Stimulated activated naive CD8-positive, alpha-beta T cell treated with anti-CD3 and anti-CD28 coated beads, Interleukin-15, Interleukin-2, amounts not matched to agents 100 U/mL and 50 U/mL, for 24 hours (primary cell): ENCODE data around the gene MYCN.
"Not testable (repeated sequence)": the region's sequence is repeated elsewhere in the genome, so short reads cannot be mapped to it uniquely, and the experiment has no call there.

ENCODE experiments used
- ATAC-seq: fragments of 150-1000 bp; cut with Tn5 transposase; one replicate; pipeline ENCODE4 v1.10.0; 2021
- DNase-seq: peaks from one replicate; pipeline ENCODE4 v3.0.0; 2021

MYCN gene

DNA sequence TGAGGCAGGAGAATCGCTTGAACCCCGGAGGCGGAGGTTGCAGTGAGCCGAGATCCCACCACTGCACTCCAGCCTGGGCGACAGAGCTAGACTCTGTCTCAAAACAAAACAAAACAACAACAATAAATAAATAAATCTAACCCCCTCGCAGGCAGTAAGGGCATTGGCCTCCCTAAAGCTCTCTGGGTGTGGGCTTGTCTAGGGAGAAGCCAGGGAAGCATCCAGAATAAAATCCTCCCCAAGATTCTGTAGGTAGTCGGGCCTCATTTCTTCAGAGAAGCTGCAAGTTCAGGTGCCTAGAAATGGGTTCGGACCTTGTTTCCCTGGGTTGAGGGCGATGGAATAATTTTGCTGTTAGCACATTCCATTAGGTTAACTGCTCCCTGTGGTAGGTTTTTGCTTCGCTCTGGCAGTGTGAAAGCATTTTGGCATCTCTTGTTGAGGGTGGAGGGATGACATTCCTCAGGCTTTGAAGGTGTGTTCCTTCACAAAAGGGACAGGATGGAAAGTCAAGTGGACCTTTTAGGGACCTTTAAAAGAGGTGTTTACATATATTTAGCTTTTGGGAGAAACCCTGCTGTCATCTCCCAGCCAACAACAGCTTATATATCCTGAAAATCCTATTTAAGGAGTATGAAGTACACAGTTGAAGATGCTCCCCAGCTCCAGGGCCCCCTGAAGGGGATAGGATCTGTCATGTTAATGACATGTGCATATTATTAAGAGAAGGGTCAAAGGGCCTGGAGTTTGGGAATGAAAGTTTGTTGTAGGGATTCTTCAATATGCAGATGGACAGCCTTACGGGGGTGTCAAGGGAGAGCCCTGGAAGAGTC, 17.7 kb downstream of the MYCN start:
- DNase-seq (no peak), ATAC-seq (no peak)

DNA sequence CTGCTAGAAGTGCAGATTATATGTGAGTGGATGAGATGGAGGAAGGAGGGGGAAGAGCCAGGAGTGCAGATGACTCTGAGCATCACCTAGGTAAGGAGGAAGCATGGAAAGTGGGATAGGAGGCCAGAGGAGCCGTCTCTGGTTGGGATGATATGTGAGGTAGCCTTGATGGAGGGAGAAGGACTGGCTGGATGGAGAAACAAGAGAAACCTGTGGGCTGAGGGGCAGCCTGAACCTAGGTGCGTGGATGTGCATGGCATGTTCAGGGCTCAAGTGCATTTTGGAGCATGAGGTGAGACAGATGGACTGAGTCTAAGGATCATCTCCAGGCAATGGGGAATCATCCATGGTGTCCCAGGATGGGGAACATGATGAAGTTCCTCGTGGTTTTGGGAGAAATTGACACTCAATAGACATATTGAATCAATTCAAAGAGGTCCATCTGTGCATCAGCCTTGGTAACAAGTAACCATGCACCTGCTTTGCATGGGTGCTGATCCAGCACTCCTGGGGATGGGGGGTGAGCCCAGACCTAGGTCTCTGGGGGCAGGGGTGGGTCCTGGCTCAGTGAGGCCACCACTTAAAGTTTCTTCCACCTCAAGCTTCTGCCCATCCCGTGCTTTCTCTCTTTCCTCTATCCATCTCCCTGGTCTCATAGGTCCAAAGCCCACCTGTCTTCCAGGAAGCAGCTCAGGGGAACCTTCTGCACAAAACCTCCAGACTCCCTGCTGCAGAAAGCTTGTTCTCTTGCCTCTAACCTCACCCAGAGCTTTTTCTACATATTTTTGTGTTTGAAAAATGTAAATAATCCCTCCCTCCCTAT, 19.2 kb downstream of the MYCN start:
- ATAC-seq, result no peak
- no peak for DNase-seq

DNA sequence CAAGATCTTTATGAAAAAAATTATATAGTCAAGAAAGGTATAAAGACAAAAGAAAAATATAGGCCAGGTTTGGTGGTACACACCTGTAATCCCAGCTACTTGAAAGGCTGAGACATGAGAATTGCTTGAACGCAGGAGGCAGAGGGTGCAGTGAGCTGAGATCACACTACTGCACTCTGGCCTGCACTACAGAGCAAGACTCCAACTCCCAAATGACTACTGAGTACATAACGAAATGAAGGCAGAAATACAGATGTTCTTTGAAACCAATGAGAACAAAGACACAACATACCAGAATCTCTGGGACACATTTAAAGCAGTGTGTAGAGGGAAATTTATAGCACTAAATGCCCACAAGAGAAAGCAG, 19.8 kb downstream of the MYCN start:
- DNase-seq, ATAC-seq: not testable (repeated sequence)

DNA sequence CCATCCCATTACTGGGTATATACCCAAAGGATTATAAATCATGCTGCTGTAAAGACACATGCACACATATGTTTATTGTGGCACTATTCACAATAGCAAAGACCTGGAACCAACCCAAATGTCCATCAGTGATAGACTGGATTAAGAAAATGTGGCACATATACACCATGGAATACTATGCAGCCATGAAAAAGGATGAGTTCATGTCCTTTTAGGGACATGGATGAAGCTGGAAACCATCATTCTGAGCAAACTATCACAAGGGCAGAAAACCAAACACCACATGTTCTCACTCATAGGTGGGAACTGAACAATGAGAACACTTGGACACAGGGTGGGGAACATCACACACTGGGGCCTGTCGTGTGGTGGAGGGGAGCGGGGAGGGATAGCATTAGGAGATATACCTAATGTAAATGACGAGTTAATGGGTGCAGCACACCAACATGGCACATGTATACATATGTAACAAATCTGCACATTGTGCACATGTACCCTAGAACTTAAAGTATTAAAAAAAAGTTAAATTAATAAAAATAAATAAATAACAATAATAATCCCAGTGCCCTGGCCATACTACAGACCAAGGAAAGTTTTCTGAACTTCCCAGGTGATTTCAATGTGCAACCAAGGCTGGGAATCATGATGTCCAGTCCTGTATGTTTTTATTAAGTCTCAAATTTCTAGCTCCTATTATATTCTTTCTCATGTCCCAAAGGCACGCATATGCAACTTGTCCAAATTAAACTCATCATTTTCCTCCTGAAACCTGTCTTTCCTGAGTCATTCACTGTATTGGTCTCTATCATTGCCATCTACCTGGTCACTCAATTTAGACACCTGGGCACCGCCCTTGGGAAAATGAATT, 23.0 kb downstream of the MYCN start:
- not testable (repeated sequence) for ATAC-seq, DNase-seq

DNA sequence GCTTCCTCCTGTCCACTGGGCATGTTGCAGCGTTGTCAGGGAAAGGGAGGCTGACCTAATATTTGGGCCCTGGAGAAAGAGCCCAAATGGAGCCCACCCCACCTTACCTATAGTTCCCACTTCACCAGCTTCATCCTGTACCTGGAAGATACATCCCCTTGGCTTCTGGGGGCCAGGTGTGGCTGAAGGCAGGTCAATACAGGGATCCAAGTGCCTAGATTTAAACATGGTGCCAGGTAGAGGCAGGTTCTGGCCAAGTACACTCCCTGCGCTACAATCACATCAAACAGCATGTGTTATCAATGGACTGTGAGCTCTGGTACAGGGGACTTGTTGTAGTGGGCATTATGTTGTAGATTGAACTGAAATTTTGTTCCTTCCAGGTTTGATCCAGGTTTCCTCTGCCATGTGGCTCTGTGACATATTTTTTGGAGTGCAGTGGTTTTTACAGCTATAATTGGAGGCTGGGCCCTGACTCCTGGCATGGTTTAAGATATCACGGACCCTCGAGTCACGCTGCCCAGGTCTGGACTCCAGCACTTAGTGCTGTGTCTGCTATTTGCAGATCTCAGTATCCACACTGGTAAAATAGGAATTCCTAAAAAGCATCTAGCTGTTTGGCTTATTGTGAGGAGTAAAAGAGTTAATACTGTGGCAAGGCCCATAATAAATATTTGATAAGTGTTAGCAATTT, 23.8 kb downstream of the MYCN start:
- ATAC-seq (no peak), DNase-seq (no peak)

DNA sequence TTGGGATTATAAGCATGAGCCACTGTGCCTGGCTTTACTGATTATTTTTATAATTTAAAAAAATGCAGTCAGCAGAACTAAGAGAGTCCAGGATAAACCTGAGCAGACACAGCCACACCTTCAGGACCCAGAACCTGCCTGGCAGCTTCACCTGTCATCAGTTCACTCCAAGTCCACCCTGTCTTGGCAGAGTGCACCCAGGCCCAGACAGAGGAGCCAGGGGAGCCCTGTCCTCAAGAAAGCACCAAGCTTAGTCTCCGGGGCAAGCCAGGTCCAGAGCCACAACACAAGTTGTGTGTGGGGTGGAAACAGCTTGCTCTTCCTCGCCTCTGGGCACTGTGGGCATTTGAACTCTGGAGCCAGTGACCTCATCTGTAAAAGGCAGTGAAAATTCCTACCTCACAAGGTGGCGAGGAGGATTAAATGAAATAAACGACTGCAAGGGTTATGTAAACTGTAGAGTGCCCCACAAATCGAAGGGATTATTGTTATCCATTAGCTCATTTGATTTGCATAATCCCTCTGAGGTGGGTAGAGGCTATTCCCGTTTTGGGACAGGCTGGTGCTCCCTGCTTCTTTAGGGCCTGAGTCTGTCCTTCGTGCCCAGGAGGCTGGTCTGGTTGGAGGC, 24.7 kb downstream of the MYCN start:
- DNase-seq (no peak), ATAC-seq (no peak)

DNA sequence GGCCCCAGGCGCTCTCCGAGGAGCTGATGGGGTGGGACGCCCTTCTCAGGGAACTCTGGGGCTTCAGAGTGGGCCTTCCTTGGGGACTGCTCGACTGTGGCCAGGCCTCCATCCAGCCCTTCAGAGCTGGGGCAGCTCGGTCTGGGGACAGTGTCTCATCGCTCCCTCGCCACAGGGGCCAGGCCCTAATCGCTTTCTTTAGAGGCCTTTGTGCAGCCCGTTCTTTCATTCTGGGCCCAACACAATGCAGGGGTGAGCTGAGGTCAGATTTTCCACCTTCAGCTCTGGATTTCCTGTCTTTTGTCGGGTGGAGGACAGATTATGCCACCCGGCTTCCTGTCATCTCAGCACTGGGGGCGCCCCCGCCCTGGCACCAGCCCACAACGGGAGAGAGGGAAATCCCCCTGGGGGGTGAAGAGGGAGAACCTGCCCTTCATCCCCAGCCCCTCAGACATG, 25.2 kb downstream of the MYCN start:
- ATAC-seq, result peak; percentile 85
- DNase-seq, result peak; percentile 80

DNA sequence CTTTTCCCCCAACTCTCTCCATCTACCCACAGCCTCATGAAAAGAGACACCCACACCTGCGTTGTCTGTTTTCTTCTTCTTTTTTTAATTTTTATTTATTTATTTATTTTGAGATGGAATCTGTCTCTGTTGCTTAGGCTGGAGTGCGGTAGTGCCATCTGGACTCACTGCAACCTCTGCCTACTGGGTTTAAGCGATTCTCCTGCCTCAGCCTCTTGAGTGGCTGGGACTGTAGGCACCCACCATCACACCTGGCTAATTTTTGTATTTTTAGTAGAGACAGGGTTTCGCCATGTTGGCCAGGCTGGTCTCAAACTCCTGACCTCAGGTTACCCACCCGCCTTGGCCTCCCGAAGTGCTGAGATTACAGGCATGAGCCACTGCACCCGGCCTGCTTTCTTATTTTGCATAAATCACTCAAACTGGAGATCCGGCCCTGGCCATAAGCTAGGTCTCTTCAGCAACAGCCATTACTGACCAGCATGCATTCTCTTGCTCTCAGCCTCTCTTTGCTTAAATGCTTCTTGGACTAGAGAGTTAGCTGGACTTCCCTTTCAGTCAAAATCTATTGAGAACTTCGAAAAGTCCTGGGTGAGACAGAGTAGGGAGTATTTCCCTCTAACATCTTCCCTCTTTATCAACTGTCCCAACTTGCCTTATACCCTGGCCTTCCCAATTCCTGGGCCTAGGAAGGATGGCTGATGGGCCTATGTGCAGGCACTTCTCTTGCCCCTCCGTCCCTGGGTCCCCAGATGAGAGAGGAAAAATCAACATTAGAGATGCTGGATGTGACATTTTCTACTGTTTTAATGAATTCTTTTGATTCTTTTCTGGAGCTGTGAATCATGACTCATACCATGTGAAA, 27.3 kb downstream of the MYCN start:
- ATAC-seq, result no peak
- DNase-seq, result no peak

DNA sequence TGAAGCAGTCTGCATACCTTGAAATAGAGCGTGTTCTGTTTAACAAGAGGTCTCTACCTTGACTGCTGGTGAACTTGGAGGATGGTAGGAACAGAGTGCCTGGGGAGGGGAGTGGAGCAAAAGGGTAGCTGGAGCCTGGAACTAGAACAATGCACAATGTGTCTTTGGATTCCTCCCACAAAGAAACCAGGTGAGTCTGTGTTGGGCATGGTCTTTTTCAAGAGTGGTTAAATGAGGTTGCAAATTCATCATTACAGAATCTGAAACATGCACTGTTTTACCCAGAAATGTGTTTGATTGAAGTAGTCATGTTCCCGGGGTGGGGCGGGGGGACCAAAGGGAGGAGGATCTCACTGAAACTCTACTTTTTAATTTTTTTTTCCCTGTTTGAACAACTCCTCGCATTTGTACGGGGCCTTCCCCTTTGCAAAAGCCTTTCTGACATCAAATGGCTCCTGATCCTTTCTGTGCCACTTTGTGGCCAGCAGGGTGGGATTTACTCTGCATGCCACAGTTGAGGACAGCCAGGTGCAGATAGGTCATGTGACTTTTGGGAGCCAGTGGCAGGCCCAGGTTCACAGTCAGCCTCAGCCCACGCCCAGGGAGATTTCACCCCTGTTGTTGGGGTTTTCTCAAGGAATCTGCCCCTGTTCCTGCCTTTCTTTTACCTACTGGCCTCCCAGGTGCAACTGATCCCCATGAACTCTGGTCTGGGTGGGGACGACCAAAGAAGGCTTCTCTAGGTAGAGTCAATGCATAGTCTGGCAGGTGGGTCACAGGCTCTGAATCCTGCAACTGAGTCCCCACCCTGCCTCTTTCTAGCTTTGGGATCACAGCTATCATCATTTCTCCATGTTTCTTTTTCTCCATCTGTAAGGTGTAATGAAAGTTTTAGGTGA, 28.2 kb downstream of the MYCN start:
- ATAC-seq (peak; percentile 38), DNase-seq (peak; percentile 38)

DNA sequence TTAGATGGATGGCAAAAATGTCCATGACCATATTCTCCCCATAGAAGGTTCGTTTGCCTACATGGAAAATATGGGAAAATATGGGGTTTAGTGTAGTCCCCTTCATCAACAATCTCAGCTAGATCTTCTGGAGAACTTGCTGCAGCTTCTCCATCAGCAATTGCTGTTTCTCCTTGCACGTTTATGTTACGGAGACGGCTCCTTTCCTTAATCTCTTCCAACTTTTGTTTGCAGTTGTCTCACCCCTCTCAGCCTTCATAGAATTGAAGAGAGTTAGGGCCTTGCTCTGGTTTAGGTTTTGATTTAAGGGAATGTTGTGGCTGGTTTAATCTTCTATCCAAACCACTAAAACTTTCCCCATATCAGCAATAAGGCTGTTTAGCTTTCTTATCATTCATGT, 28.9 kb downstream of the MYCN start:
- DNase-seq (no peak), ATAC-seq (no peak)

DNA sequence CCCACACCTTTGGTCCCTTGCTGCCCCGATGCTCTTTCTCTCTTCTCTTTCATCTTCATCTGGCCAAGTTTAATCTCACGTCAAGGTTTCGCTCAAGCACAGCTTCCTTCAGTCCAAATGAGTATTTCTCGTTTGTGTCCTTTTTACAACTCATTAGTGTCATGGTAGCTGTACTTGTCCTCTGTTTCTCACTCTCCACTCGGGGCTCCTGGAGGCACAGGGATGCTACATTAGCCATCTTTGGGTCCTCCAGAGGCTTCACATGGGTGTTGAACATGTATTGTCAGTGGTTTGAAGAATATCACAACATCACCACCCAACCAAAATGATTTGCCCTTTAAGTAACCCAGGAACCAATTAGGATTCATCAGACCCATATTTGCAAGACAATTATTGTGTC, 30.4 kb downstream of the MYCN start:
- ATAC-seq (no peak), DNase-seq (no peak)

DNA sequence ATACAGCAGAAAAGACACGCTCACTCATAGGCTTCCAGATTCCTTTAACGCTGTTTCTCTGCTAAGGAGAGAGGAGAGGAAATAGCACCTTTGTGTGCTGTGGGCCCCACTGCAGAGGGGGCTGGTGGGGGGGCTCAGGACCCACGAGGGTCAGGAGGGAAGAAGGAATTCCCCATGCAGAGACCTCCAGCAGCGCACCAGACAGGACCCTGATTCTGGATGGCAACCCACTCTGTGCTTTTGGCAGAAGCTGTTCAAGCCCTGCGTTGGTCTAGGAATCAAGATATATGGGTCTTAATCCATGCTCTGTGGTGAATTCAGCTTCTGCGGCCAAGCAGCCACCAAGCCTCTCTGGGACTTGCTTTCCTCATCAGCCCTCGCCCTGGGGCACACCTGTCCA, 31.0 kb downstream of the MYCN start:
- ATAC-seq (no peak), DNase-seq (no peak)

DNA sequence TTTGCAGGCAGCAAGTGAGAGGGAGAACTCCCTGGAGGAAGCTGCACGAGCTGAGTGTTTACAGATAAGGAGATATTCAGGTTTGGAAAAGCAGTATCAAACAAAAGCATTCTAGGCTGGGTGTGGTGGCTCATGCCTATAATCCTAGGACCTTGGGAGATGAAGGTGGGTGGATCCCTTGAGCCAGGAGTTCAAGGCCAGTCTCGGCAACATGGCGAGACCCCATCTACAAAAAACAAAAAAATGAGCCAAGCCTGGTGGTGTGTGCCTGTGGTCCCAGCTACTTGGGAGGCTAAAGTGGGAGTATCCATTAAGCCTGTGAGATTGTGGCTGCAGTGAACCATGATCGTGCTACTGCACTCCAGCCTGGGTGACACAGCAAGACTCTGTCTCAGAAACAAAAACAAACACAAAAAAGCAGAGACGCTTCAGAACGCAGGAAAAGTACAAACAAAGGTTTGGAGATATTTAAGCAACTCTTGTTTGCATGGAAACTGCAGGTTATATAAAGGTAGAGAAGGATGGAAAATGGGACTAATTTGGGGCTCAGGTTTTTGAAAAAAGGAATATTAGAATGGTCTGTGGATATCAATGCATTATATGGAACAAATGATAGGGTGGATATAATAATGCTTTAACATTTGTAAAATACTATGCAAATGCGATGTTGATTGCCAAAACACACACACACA, 31.6 kb downstream of the MYCN start:
- DNase-seq (no peak), ATAC-seq (no peak)

DNA sequence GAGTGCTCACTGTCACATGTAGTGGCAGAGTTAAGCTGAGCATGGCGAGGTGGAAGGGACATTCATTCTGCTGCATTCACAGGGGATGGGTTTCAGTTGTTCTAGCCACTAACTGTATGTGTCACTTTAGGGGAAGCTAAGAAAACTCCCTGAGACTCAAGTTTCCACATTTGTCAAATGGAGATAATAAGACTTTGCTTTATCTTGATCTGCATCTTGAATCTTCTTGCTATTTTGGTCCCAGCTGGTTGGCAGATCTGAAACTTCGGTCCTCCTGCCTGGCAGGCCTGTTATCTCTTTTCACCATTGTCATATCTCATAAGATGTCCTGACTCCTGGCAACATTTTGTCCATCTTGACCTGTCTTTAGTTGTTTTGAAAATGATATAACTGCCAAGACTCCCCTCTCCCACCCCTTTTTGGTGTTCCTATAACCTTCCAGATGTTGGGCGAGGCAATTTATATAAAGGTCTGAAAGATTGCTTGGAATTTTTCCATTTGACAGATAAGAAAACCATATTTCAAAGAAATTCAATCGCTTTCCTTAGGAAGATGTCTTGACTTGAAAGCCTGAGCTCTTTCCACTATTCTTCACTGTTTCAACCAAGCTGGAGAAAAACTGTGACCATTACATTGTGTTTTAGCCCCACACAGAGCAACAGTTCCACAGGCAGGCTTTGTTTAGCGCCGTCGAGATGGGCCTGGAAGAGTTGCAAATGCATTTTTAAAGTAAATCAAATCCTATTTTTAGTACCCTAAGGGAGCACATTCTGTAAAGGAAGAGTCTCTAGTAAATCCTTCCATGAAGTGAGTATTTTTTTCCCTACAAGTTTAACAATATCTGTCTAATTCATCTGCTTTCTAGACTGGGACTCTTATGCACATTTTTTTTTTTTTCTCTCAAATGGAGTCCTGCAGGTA, 33.4 kb downstream of the MYCN start:
- peak; percentile 13 for DNase-seq
- peak; percentile 71 for ATAC-seq

DNA sequence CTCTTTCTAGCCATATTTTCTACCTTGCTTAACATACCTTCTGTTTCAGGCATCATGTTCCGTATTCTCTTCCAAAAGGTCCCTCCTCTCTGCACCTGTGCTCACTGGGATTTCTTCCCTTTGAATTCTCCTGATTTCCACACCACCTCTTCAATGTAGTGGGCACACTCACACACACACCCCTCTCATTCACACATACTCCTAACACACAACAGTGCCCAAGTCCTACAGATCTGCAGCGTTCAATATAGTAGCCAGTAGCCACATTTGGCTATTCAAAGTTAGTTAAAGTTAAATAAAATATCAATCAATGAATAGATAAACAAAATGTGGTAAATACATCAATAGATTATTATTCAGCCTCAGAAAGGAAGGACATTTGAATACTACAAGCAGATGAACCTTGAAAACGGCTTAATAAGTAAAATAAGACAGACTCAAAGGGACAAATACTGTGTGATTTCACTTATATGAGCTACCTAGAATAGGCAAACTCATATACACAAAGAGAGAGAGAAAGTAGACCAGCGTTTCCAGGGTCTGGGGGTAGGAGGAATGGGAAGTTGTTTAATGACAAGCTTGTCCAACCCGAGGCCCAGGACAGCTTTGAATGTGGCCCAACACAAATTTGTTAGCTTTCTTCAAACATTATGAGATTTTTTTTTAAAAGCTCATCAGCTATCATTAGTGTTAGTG, 34.4 kb downstream of the MYCN start:
- no peak for DNase-seq
- ATAC-seq, result no peak

DNA sequence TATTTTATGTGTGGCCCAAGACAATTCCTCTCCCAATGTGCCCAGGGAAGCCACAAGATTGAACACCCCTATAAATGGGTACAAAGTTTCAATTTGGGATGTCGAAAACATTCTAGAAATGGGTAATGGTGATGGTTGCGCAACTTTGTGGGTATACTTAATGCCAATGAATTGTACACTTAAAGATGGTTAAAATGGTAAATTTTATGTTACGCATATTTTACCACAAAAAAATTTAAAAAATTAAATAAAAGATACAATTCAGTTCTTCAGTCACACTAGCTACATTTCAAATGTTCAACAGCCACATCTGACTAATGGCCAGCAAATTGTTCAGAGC, 34.9 kb downstream of the MYCN start:
- no peak for DNase-seq
- no peak for ATAC-seq

DNA sequence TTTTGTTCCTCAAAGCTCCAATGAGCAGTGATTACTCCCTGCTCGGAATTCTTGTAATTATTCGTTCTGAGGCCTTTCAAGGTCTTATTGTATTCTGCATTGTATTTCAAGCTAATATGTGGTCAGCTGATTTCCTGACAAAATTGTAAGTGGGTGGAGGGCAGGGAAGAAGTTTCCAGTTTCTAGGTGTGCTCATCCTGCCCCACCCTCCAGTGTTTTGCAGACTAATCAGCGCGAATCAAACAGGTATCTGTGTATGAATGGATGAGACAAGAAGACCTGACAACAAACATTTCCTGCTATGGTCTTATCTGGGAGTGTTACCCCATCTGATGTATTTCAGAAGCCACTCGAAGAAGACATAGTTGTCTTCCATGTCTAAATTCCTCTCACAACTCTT, 35.3 kb downstream of the MYCN start:
- DNase-seq, result no peak

More for the DNA sequence above, 35.3 kb downstream of the MYCN start:
- no peak for ATAC-seq
